H9 (cell line): ENCODE measurements around the gene ILDR1. TPM values are rescaled to one million over a fixed set of nuclear protein-coding genes. Genes with fewer than 3 reads are reported as not detected.

Experiments used
- DNase-seq: peaks from one replicate; pipeline ENCODE4 v3.0.0-alpha.2; 2017
- H2AFZ ChIP-seq: one replicate; pipeline ENCODE4 v1.6.1; 2013; ENCODE audit warnings: mild to moderate bottlenecking, low read length, control low read depth, moderate library complexity
- H2AK5ac ChIP-seq: 2 replicates; pipeline ENCODE4 v1.6.1; 2013; ENCODE audit warnings: low read length, control low read depth, mixed read lengths; ENCODE audit not compliant: insufficient read length
- H2BK120ac ChIP-seq: one replicate; pipeline ENCODE4 v1.6.1; 2013; ENCODE audit warnings: low read depth, mild to moderate bottlenecking, low read length, control low read depth, inconsistent platforms; ENCODE audit not compliant: poor library complexity, severe bottlenecking
- H2BK12ac ChIP-seq: 2 replicates; pipeline ENCODE4 v1.6.1; 2013; ENCODE audit warnings: low read length, control low read depth, mixed read lengths, low read depth; ENCODE audit not compliant: insufficient read length
- H2BK15ac ChIP-seq: 2 replicates; pipeline ENCODE4 v1.6.1; 2013; ENCODE audit warnings: low read depth, low read length, control low read depth
- H2BK20ac ChIP-seq: one replicate; pipeline ENCODE4 v1.6.1; 2013; ENCODE audit warnings: low read depth, mild to moderate bottlenecking, low read length, control low read depth, inconsistent platforms; ENCODE audit not compliant: poor library complexity, severe bottlenecking
- H2BK5ac ChIP-seq: 2 replicates; pipeline ENCODE4 v1.6.1; 2013; ENCODE audit warnings: low read length, control low read depth, mixed read lengths; ENCODE audit not compliant: insufficient read length
- H3K14ac ChIP-seq: 2 replicates; pipeline ENCODE4 v1.6.1; 2013; ENCODE audit warnings: low read length, control low read depth; ENCODE audit not compliant: insufficient read depth
- H3K18ac ChIP-seq: 2 replicates; pipeline ENCODE4 v1.6.1; 2013; ENCODE audit warnings: low read depth, mild to moderate bottlenecking, mixed read lengths, low read length, control low read depth; ENCODE audit not compliant: insufficient read length
- H3K23ac ChIP-seq: 2 replicates; pipeline ENCODE4 v1.6.1; 2013; ENCODE audit warnings: low read length, control low read depth, mixed read lengths, low read depth; ENCODE audit not compliant: insufficient read length
- H3K23me2 ChIP-seq: 2 replicates; pipeline ENCODE4 v1.6.1; 2013; ENCODE audit warnings: low read depth, mild to moderate bottlenecking, mixed read lengths, low read length, control low read depth; ENCODE audit not compliant: insufficient read length, poor library complexity, severe bottlenecking
- H3K27ac ChIP-seq: 2 replicates; pipeline ENCODE4 v1.5.1; 2013; ENCODE audit warnings: low read length, control low read depth, mixed read lengths, low read depth; ENCODE audit not compliant: insufficient read length
- H3K27me3 ChIP-seq: 2 replicates; pipeline ENCODE4 v1.6.1; 2013; ENCODE audit warnings: low read length, control low read depth, inconsistent platforms; ENCODE audit not compliant: insufficient read depth
- H3K4ac ChIP-seq: 2 replicates; pipeline ENCODE4 v1.6.1; 2013; ENCODE audit warnings: low read depth, mild to moderate bottlenecking, control low read depth, inconsistent platforms, low read length, moderate library complexity
- H3K4me1 ChIP-seq: 2 replicates; pipeline ENCODE4 v1.6.1; 2013; ENCODE audit warnings: low read length, control low read depth, inconsistent platforms; ENCODE audit not compliant: insufficient read depth
- H3K4me2 ChIP-seq: 2 replicates; pipeline ENCODE4 v1.6.1; 2013; ENCODE audit warnings: low read length, control low read depth, mixed read lengths; ENCODE audit not compliant: insufficient read length, insufficient read depth
- H3K56ac ChIP-seq: 2 replicates; pipeline ENCODE4 v1.6.1; 2013; ENCODE audit warnings: low read depth, mild to moderate bottlenecking, mixed read lengths, low read length, control low read depth; ENCODE audit not compliant: insufficient read length
- H3K79me1 ChIP-seq: 2 replicates; pipeline ENCODE4 v1.6.1; 2013; ENCODE audit warnings: low read depth, mild to moderate bottlenecking, moderate library complexity, low read length, control low read depth, inconsistent platforms; ENCODE audit not compliant: insufficient read depth, poor library complexity, severe bottlenecking
- H3K79me2 ChIP-seq: 2 replicates; pipeline ENCODE4 v1.6.1; 2013; ENCODE audit warnings: low read length, control low read depth, inconsistent platforms; ENCODE audit not compliant: insufficient read depth
- H3K9ac ChIP-seq: 2 replicates; pipeline ENCODE4 v1.6.1; 2013; ENCODE audit warnings: low read length, control low read depth, mixed read lengths; ENCODE audit not compliant: insufficient read length; ENCODE audit errors: extremely low read depth
- H3K9me3 ChIP-seq: one replicate; pipeline ENCODE4 v1.6.1; 2013; ENCODE audit warnings: low read depth, low read length, inconsistent platforms; ENCODE audit not compliant: control insufficient read depth
- H3T11ph ChIP-seq: one replicate; pipeline ENCODE4 v1.6.1; 2013; ENCODE audit warnings: mild to moderate bottlenecking, low read length, control low read depth, inconsistent platforms
- H4K20me1 ChIP-seq: one replicate; pipeline ENCODE4 v1.6.1; 2013; ENCODE audit not compliant: control insufficient read depth, insufficient read length, insufficient read depth
- H4K5ac ChIP-seq: 2 replicates; pipeline ENCODE4 v1.6.1; 2013; ENCODE audit warnings: low read depth, mild to moderate bottlenecking, mixed read lengths, low read length, control low read depth; ENCODE audit not compliant: insufficient read length
- H4K8ac ChIP-seq: replicated peaks from 2 replicates; pipeline ENCODE4 v1.6.1; 2013; ENCODE audit warnings: low read length, control low read depth, mixed read lengths, low read depth; ENCODE audit not compliant: insufficient read length
- H4K91ac ChIP-seq: 2 replicates; pipeline ENCODE4 v1.6.1; 2013; ENCODE audit warnings: low read depth, mild to moderate bottlenecking, moderate library complexity, mixed read lengths, low read length, control low read depth; ENCODE audit not compliant: insufficient read length
- H3K27ac Mint-ChIP-seq, 3 experiments: 2 replicates in 2 of 3; 3 replicates in 1 of 3; pipeline ENCODE4 v1.8.0; 2020 to 2021; ENCODE audit warnings: mixed read lengths in 3 of 3, mild to moderate bottlenecking in 1 of 3, moderate library complexity in 1 of 3
- H3K27me3 Mint-ChIP-seq: 2 replicates; pipeline ENCODE4 v1.8.0; 2021; ENCODE audit warnings: low read depth, mild to moderate bottlenecking, moderate library complexity, mixed read lengths
- H3K36me3 Mint-ChIP-seq, 3 experiments: 2 replicates in 2 of 3; 3 replicates in 1 of 3; pipeline ENCODE4 v1.8.0; 2020 to 2021; ENCODE audit warnings: low read depth in 3 of 3, mixed read lengths in 3 of 3; ENCODE audit not compliant: insufficient read depth in 1 of 3
- H3K4me1 Mint-ChIP-seq, 2 experiments: 2 replicates each; pipeline ENCODE4 v1.8.0; 2020; ENCODE audit warnings: mixed read lengths in 2 of 2
- H3K4me3 Mint-ChIP-seq, 2 experiments: 2 replicates in 1 of 2; 3 replicates in 1 of 2; pipeline ENCODE4 v1.8.0; 2020 to 2021; ENCODE audit warnings: mild to moderate bottlenecking in 2 of 2, mixed read lengths in 2 of 2, moderate library complexity in 1 of 2
- H3K9me3 Mint-ChIP-seq, 2 experiments: 2 replicates in 1 of 2; 3 replicates in 1 of 2; pipeline ENCODE4 v1.8.0; 2020; ENCODE audit warnings: mild to moderate bottlenecking in 2 of 2, mixed read lengths in 2 of 2, moderate library complexity in 1 of 2
- CTCF ChIP-seq: fragments of 200-600 bp; sonication (generic); conservative IDR thresholded peaks from 3 replicates; pipeline ENCODE4 v1.8.0; 2021; ENCODE audit warnings: antibody characterized with exemption, mild to moderate bottlenecking
- WGBS: extraction: QIAGEN DNeasy Blood & Tissue Kit; methylation state at CpG from one replicate; pipeline ENCODE4 v1.1.7; 2013; ENCODE audit warnings: missing lambda C conversion rate, low lambda C conversion rate, mixed read lengths; ENCODE audit not compliant: insufficient read length; ENCODE audit errors: extremely low coverage; 5-methylcytosine and 5-hydroxymethylcytosine counted together
- total RNA-seq: library from RNA; stranded (reverse); gene quantifications from 2 replicates; pipeline ENCODE4 v1.2.1, GENCODE V29; 2021

Gene ILDR1
- total RNA-seq, 1 experiment from 2014 or later, result 0.68 TPM

- no peaks in the 10 kb centered on the region for H3K79me2 ChIP-seq
- no peak overlapping the region for H3K4ac ChIP-seq
- no peaks in the 10 kb centered on the region for H3K23me2 ChIP-seq
- no peak overlapping the region for H2BK12ac ChIP-seq
- Mint-ChIP-seq H3K9me3 (no peaks in the 10 kb centered on the region), H3K4me3 (no peak overlapping the region), H3K36me3 (peaks cover 0 to 1% (median 0%) of the 10 kb centered on the region in 3 experiments; a peak in 1 of 7 replicates), H3K4me1 (peaks cover 19 to 24% of the 10 kb centered on the region in 2 experiments), H3K27me3 (no peaks in the 10 kb centered on the region), H3K27ac (no peak overlapping the region)
- H3K56ac ChIP-seq, result no peak overlapping the region
- no peak overlapping the region for H3K14ac ChIP-seq
- DNase-seq, result no peak
- H2BK20ac ChIP-seq, result no peak overlapping the region
- WGBS, result no CpG with 5 or more reads among the region's 6 CpGs
- H3K27ac ChIP-seq, result no peak overlapping the region
- H3K18ac ChIP-seq, result no peak overlapping the region
- no peak overlapping the region for H4K8ac ChIP-seq
- no peak overlapping the region for H2BK15ac ChIP-seq
- H3K4me1 ChIP-seq, result peaks cover 6% of the 10 kb centered on the region
- no peak overlapping the region for H3T11ph ChIP-seq
- H2AFZ ChIP-seq, result no peak overlapping the region
- no peak overlapping the region for H3K23ac ChIP-seq
- H2AK5ac ChIP-seq, result no peak overlapping the region
- H2BK120ac ChIP-seq, result no peak overlapping the region
- H3K9ac ChIP-seq, result no peak overlapping the region
- H4K5ac ChIP-seq, result no peak overlapping the region
- TF ChIP-seq CTCF, result no peak
- H4K91ac ChIP-seq, result no peak overlapping the region
- H3K79me1 ChIP-seq, result no peaks in the 10 kb centered on the region
- no peaks in the 10 kb centered on the region for H3K9me3 ChIP-seq
- H4K20me1 ChIP-seq, result no peaks in the 10 kb centered on the region
- H2BK5ac ChIP-seq, result no peak overlapping the region
- no peaks in the 10 kb centered on the region for H3K27me3 ChIP-seq
- no peak overlapping the region for H3K4me2 ChIP-seq
These were observed 23.2 kb downstream of the ILDR1 start for GRCh38 chr3:121998611-121999473.
